ENCODE results near the gene TSPEAR.
"Not testable (repeated sequence)": the region's sequence is repeated elsewhere in the genome, so short reads cannot be mapped to it uniquely, and the experiment has no call there.

The TSPEAR gene

DNA sequence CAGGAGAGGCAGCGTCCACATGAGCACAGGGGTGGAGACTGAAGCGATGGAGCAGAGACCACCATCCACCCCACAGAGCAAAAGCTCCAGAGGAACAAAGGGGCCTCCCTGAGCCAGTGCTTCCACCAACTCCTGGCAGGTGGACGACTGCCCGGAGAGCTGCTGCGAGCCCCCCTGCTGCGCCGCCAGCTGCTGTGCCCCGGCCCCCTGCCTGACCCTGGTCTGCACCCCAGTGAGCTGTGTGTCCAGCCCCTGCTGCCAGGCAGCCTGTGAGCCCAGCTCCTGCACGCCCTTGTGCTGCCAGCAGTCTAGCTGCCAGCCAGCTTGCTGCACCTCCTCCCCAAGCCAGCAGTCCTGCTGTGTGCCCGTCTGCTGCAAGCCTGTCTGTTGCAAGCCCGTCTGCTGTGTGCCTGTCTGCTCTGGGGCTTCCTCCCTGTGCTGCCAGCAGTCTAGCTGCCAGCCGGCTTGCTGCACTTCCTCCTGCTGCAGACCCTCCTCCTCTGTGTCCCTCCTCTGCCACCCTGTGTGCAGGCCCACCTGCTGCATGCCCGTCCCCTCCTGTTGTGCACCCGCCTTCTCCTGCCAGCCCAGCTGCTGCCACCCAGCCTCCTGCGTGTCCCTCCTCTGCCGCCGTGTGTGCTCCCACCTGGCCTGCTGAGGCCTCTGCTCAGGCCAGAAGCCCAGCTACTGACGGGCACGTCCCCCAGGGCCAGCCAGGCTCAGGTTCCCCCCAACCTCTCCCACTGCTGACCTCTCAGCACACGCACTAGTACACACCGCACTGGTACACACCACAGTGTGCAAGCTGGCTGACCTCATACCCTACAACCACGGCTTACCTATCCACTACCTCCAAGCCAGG is 9.0 kb downstream of the TSPEAR start:
- DNase-seq (ENCODE audit: low read depth): no peak

- no peak for DNase-seq (ENCODE audit: low read depth)
These were observed 9.8 kb downstream of the TSPEAR start for GRCh38 chr21:44701541-44701940.

- DNase-seq (ENCODE audit: low read depth): no peak
These were observed 10.4 kb downstream of the TSPEAR start for GRCh38 chr21:44701023-44701400.

DNA sequence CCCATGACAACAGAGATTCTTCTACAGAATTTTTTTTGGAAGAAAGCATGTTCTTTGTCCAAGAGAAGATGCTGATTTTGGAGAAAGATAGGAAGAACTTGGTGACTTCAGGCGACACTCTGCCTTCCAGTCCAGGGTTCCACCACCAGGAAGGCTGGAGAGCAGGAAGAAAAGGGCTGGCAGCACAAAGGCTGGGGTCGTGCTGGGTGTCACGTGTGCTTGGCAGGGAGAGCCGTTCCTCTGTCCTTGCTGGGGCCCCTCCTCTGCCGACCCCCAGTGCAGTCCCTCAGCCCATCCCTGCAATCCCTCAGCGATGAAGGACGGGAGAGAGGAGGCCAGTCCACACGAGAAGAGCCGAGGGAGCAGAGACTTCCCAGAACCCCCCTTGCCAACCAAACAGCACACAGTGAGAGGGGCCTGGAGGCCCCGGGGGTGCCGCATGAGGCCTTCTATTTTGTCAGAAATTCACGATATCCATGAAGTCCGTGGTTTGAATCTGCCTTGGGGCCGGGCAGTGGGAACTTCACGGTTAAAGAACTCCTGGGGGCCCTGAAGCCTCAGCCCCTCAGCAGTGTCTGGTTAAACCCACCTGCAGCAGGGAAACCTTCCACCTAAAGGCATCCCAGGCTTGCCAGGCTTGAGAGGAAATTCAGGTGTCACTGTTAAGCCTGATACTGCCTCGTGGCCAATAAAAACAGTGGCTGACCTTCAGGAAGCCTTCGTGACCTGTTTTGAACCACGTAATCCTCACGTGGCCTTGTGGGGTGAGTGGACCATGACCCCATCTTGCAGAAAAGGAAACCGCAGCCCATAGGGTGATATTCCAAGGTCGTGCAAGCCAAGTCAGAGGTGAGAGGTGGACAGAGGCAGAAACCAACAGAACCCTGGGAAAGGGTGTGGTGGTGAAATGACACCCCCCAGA is 11.0 kb downstream of the TSPEAR start:
- no peak for DNase-seq (ENCODE audit: low read depth)

- DNase-seq (ENCODE audit: low read depth): no peak
These were observed 11.8 kb downstream of the TSPEAR start for GRCh38 chr21:44699502-44700001.

GRCh38 chr21:44697811-44698734 is 13.3 kb downstream of the TSPEAR start:
- no peak for DNase-seq (ENCODE audit: low read depth)

GRCh38 chr21:44697172-44697810 is 14.1 kb downstream of the TSPEAR start, which contains the start of gene KRTAP10-12:
TSS of gene KRTAP10-12 (plus strand) at chr21:44697172. CDS start at chr21:44697202, 30 bp downstream.
- not testable (repeated sequence) for DNase-seq (ENCODE audit: low read depth)

DNA sequence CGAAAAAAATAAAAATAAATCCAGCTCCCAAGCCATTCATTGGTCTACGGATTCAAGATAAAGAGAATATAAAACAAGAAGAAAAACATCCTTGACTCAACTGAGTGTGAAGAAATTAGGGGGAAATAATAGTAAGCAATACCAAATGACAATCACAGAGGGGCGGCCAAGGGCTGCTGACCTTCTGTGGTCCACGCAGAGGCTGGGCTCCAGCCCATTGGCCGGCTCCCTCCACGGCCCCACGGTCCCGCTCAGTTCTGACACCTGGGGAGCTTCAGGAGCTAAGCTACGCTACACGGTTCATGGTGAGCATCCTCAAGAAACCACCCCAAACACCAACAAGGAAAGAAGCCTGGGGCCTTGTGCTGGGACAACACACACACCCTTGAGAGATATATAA is 14.8 kb downstream of the TSPEAR start:
- no peak for DNase-seq (ENCODE audit: low read depth)

DNA sequence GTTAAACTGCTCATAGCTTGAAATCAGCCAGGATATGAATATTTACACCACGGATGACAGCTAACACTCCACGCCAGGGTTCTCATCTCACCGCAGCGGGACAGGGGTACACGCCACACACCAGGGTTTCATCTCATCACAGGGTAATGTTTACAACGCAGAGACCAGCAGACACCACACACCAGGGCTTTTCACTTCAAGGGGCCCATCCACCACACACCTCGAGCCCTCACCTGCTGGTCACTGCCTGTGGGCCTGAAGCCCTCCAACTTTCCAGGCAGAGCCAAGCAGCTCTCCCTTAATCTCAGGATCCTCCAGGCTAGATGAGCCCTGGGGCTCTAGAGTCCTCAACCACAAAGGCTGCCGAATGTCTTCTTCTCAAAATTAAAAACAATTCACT is 15.7 kb downstream of the TSPEAR start:
- DNase-seq (ENCODE audit: low read depth): no peak

GRCh38 chr21:44695184-44695583 is 16.2 kb downstream of the TSPEAR start:
- DNase-seq (ENCODE audit: low read depth): no peak

DNA sequence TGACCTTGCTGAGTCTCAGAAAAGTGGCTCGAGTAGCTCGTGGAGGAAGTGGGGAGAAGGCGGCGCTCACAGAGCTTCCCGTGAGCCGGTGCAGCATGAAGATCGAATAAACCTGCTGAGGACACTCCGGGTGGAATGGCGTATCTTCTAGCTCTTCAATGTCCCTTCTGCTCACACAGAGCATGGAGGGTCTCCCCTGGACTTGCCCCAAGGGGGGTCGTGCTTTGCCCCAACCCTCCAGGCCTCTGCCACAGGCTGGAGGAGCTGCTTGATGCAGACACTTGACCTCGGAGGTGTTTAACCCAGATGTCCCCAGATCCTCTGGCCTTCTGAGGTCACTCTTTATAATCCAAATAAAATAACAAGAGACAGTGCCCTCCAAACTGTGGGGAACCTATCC is 16.6 kb downstream of the TSPEAR start:
- no peak for DNase-seq (ENCODE audit: low read depth)

- no peak for DNase-seq (ENCODE audit: low read depth)
These were observed 18.4 kb downstream of the TSPEAR start for GRCh38 chr21:44692798-44693512.

- DNase-seq (ENCODE audit: low read depth): no peak
These were observed 19.7 kb downstream of the TSPEAR start for GRCh38 chr21:44691686-44692085.

- DNase-seq (ENCODE audit: low read depth): not testable (repeated sequence)
These were observed 21.6 kb downstream of the TSPEAR start for GRCh38 chr21:44689740-44690139.

- no peak for DNase-seq (ENCODE audit: low read depth)
These were observed 23.7 kb downstream of the TSPEAR start for GRCh38 chr21:44687671-44688070.

GRCh38 chr21:44686843-44687561 is 24.4 kb downstream of the TSPEAR start:
- DNase-seq (ENCODE audit: low read depth): no peak

DNA sequence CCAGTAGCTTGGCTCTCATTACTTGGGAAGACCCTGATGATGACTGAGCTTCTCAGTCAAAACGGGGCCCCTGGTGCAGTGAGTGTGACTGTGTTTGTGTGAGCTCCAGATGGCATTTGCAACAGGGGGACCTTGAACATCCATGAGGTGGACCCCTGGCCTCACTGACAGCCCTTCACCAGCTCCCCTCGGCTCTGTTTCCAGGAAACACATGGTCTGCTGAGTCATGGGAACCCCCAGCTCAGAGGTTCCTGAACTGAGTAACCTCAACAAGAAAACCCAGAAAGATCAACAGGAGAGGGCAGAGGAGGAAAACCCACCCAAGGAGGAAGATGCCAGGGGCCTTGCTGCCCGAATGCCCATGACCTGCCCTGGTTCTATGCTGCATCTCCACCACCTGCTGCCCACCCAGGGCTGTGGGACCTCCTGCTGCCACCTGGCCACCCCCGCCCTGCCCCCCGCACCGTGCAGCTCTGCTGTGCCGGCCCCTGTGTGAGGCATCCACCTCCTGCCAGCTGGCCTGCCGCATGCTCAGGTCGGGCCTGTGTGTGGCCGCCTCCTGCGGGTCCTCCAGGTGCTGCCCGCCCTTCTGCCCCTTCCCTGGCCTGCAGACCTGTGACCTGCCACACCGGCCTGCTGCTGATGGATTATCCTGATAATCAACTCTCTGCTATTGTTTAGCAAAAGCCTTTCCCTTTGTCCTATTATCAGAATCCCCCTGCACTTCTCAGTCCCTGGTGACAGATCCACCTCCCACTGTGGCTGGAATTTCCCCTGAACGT is 25.2 kb downstream of the TSPEAR start:
- no peak for DNase-seq (ENCODE audit: low read depth)

GRCh38 chr21:44685050-44685449 is 26.3 kb downstream of the TSPEAR start:
- DNase-seq (ENCODE audit: low read depth): not testable (repeated sequence)

GRCh38 chr21:44684483-44684882 is 26.9 kb downstream of the TSPEAR start:
- DNase-seq (ENCODE audit: low read depth): no peak
